GM21737 (cell line): ENCODE measurements around the gene ADCYAP1R1.

Experiments used
- ATAC-seq: cut with Tn5 transposase; IDR thresholded peaks from one replicate; pipeline ENCODE4 v1.9.1; 2021; ENCODE audit warnings: mild to moderate bottlenecking, moderate library complexity; ENCODE audit not compliant: unreplicated experiment

Gene ADCYAP1R1

GRCh38 chr7:31036924-31037323 is 15.2 kb upstream of the ADCYAP1R1 start:
- no peak for ATAC-seq

GRCh38 chr7:31043051-31043471 is 9.0 kb upstream of the ADCYAP1R1 start:
- no peak for ATAC-seq

GRCh38 chr7:31044529-31044928 is 7.6 kb upstream of the ADCYAP1R1 start:
- no peak for ATAC-seq

GRCh38 chr7:31046723-31047122 is 5.4 kb upstream of the ADCYAP1R1 start:
- ATAC-seq: no peak

- ATAC-seq: no peak
Observed at GRCh38 chr7:31047313-31048146, 4.6 kb upstream of the ADCYAP1R1 start.

GRCh38 chr7:31049005-31049765 is 2.9 kb upstream of the ADCYAP1R1 start:
- ATAC-seq: no peak

GRCh38 chr7:31052487-31052840 is 356 bp downstream of the ADCYAP1R1 start:
- ATAC-seq: no peak

GRCh38 chr7:31052841-31053601 is 913 bp downstream of the ADCYAP1R1 start:
- no peak for ATAC-seq

- ATAC-seq: no peak
Observed at GRCh38 chr7:31053986-31054385, 1.9 kb downstream of the ADCYAP1R1 start.

- ATAC-seq: no peak
Observed at GRCh38 chr7:31054608-31055278, 2.6 kb downstream of the ADCYAP1R1 start.

- no peak for ATAC-seq
Observed at GRCh38 chr7:31055471-31055870, 3.4 kb downstream of the ADCYAP1R1 start.

GRCh38 chr7:31056775-31057346 is 4.8 kb downstream of the ADCYAP1R1 start:
- no peak for ATAC-seq

- ATAC-seq: no peak
Observed at GRCh38 chr7:31058122-31058521, 6.0 kb downstream of the ADCYAP1R1 start.

GRCh38 chr7:31058688-31059087 is 6.6 kb downstream of the ADCYAP1R1 start:
- no peak for ATAC-seq

GRCh38 chr7:31059551-31059950 is 7.4 kb downstream of the ADCYAP1R1 start:
- ATAC-seq: no peak

- ATAC-seq: no peak
Observed at GRCh38 chr7:31061185-31061584, 9.1 kb downstream of the ADCYAP1R1 start.

- ATAC-seq: no peak
Observed at GRCh38 chr7:31062746-31063435, 10.8 kb downstream of the ADCYAP1R1 start.

- no peak for ATAC-seq
Observed at GRCh38 chr7:31065021-31065593, 13.0 kb downstream of the ADCYAP1R1 start.

GRCh38 chr7:31065840-31066239 is 13.7 kb downstream of the ADCYAP1R1 start:
- no peak for ATAC-seq
